HT1080 (cell line): ENCODE results near the gene PHC2. TPM values are rescaled to one million over a fixed set of nuclear protein-coding genes. Genes with fewer than 3 reads are reported as not detected.

ENCODE experiments used
- DNase-seq: peaks from one replicate; pipeline ENCODE4 v3.0.0-alpha.2; 2015; ENCODE audit warnings: low read depth
- small RNA-seq: library from RNA; depleted of rRNA; stranded (forward); fragments of <200 nt; gene quantifications from one replicate; pipeline ENCODE3, GENCODE V24; 2014
- total RNA-seq: library from RNA; depleted of rRNA; stranded (reverse); fragments of >200 nt; shearing (Covaris generic); gene quantifications from 2 replicates; pipeline ENCODE4 v1.2.3, GENCODE V29; 2014; rRNA removed

The PHC2 gene
- total RNA-seq, 1 experiment from 2014 or later: 240 TPM

- no peak for DNase-seq
These were observed 156.9 kb downstream of the PHC2 start for GRCh38 chr1:33273961-33274371.

Small RNAs within 50 kb of the gene (small RNA-seq; reads per million reads assigned to genes)
- not detected for gene RN7SKP16

Other genes starting within 250 kb of the PHC2 start
- gene TRIM62, start 249.1 kb downstream of the PHC2 start, total RNA-seq: 1.5 and 2.7 TPM in 2 replicates
- gene ZNF362, start 174.6 kb downstream of the PHC2 start, total RNA-seq: 2.9 and 8.6 TPM in 2 replicates
- gene A3GALT2, start 110.0 kb downstream of the PHC2 start, total RNA-seq: not detected in 2 replicates
- gene ZSCAN20, start 41.5 kb upstream of the PHC2 start, total RNA-seq: 3.0 and 5.8 TPM in 2 replicates